GM03348 (cell line): ENCODE results near the gene MAPT.

Experiments used
- DNase-seq: peaks from one replicate; pipeline ENCODE4 v3.0.0; 2012; ENCODE audit warnings: low spot score

MAPT gene

GRCh38 chr17:46059486-46059885 lies 165.1 kb downstream of the MAPT start:
- DNase-seq, result no peak

GRCh38 chr17:46060461-46060860 lies 166.1 kb downstream of the MAPT start:
- DNase-seq, result no peak

- DNase-seq, result peak; percentile 36
Observed at GRCh38 chr17:46061435-46061834, 167.1 kb downstream of the MAPT start.

- peak; percentile 85 for DNase-seq
Observed at GRCh38 chr17:46063241-46063640, 168.9 kb downstream of the MAPT start.

GRCh38 chr17:46064460-46064859 lies 170.1 kb downstream of the MAPT start:
- no peak for DNase-seq

- DNase-seq, result no peak
Observed at GRCh38 chr17:46071796-46072195, 177.4 kb downstream of the MAPT start.

- DNase-seq, result peak; percentile 79
Observed at GRCh38 chr17:46072998-46073397, 178.6 kb downstream of the MAPT start.

- DNase-seq, result no peak
Observed at GRCh38 chr17:46074540-46074939, 180.2 kb downstream of the MAPT start.
